GM19193 (cell line): ENCODE results near the gene DYNC1I1.

Experiments used
- POLR2A ChIP-seq: IDR thresholded peaks from 4 replicates; pipeline ENCODE4 v1.6.1; 2011; ENCODE audit not compliant: insufficient read depth, insufficient read length; ENCODE audit errors: extremely low read depth

DYNC1I1 gene

GRCh38 chr7:96120445-96121225 lies 348.3 kb downstream of the DYNC1I1 start:
- no peak for TF ChIP-seq POLR2A

GRCh38 chr7:96121752-96122151 lies 349.4 kb downstream of the DYNC1I1 start:
- TF ChIP-seq POLR2A: no peak

- no peak for TF ChIP-seq POLR2A
These were observed 350.4 kb downstream of the DYNC1I1 start for GRCh38 chr7:96122746-96123145.

GRCh38 chr7:96126382-96126781 lies 354.0 kb downstream of the DYNC1I1 start:
- no peak for TF ChIP-seq POLR2A

- TF ChIP-seq POLR2A: no peak
These were observed 355.4 kb downstream of the DYNC1I1 start for GRCh38 chr7:96127746-96128145.

GRCh38 chr7:96131525-96131924 lies 359.2 kb downstream of the DYNC1I1 start:
- no peak for TF ChIP-seq POLR2A

GRCh38 chr7:96135241-96135640 lies 362.9 kb downstream of the DYNC1I1 start:
- no peak for TF ChIP-seq POLR2A

- TF ChIP-seq POLR2A: no peak
These were observed 364.4 kb downstream of the DYNC1I1 start for GRCh38 chr7:96136600-96137239.

- no peak for TF ChIP-seq POLR2A
These were observed 371.3 kb downstream of the DYNC1I1 start for GRCh38 chr7:96143495-96144259.

GRCh38 chr7:96144260-96144526 lies 371.8 kb downstream of the DYNC1I1 start:
- no peak for TF ChIP-seq POLR2A
